ENCODE results near the gene RGS18. TPM values are rescaled to one million over a fixed set of nuclear protein-coding genes. Genes with fewer than 3 reads are reported as not detected.

RGS18 gene
- total RNA-seq (1 to 10 TPM; 6.8 to 8.1 TPM), polyA plus RNA-seq (10 to 100 TPM in 1 of 2 donors, 1 to 10 TPM in 1; 1.4 to 16.2 TPM)
- long read RNA-seq, donor 1, partial matches to known transcripts: 0 of 1 reads
- long read RNA-seq, donor 1, other reads (novel, unspliced or antisense): 0 of 1 reads
- long read RNA-seq, donor 2: 0 reads
- long read RNA-seq, donor 3, partial matches to known transcripts: 0 of 2 reads
- long read RNA-seq, donor 3, other reads (novel, unspliced or antisense): 0 of 2 reads
- long read RNA-seq, donor 4, partial matches to known transcripts: 0 of 1 reads
- long read RNA-seq, donor 4, other reads (novel, unspliced or antisense): 0 of 1 reads
- long read RNA-seq, donor 5, partial matches to known transcripts: 0 of 1 reads
- long read RNA-seq, donor 5, other reads (novel, unspliced or antisense): 0 of 1 reads

- no peaks in the 10 kb centered on the region for H3K36me3 ChIP-seq (ENCODE audit: control insufficient read depth in 4 of 4, insufficient read depth in 4 of 4, low read length in 4 of 4)
- ATAC-seq (ENCODE audit: insufficient read depth, low FRiP score) (no peak), DNase-seq (peak in 2 of 3 donors; percentile 26 to 44)
- no peaks in the 10 kb centered on the region for H3K27me3 ChIP-seq (ENCODE audit: control insufficient read depth in 3 of 3, insufficient read depth in 3 of 3, low read length in 2 of 3)
- H3K4me3 ChIP-seq: no peak within 1 kb of the TSS
- 19 to 33% methylated on average over 3 of the region's 3 CpGs for WGBS, 2 donors
- H3K27ac ChIP-seq (ENCODE audit: low read depth in 1 of 2, low read length in 1 of 2): no peak within 1 kb of the TSS
- no peaks in the 10 kb centered on the region for H3K4me1 ChIP-seq (ENCODE audit: control insufficient read depth in 5 of 5, insufficient read depth in 5 of 5, low read length in 5 of 5)
- no peak for TF ChIP-seq CTCF (IDR thresholded peaks at IDR 0.05; ENCODE audit: control extremely low read depth, extremely low read depth)
- peaks cover 0 to 2% (median 0%) of the 10 kb centered on the region in 4 donors for H3K9me3 ChIP-seq (ENCODE audit: control insufficient read depth in 4 of 4, insufficient read depth in 3 of 4, low read length in 3 of 4)
- no peak within 1 kb of the TSS for H3K9ac ChIP-seq (ENCODE audit: insufficient read depth in 1 of 2, low read length in 2 of 2)
Observed at GRCh38 chr1:192158181-192158580, at the start of gene RGS18. Gene RGS18 (plus strand): TSS chr1:192158462. CDS start chr1:192158638, 176 bp downstream.

- Histone ChIP-seq H3K4me3 (no peak overlapping the region), H3K9ac (ENCODE audit: insufficient read depth in 1 of 2, low read length in 2 of 2) (no peak overlapping the region), H3K4me1 (ENCODE audit: control insufficient read depth in 5 of 5, insufficient read depth in 5 of 5, low read length in 5 of 5) (peaks cover 0 to 5% (median 0%) of the 10 kb centered on the region in 5 donors), H3K27me3 (ENCODE audit: control insufficient read depth in 3 of 3, insufficient read depth in 3 of 3, low read length in 2 of 3) (peaks cover 0 to 9% (median 0%) of the 10 kb centered on the region in 3 donors), H3K36me3 (ENCODE audit: control insufficient read depth in 4 of 4, insufficient read depth in 4 of 4, low read length in 4 of 4) (no peaks in the 10 kb centered on the region), H3K27ac (ENCODE audit: low read depth in 1 of 2, low read length in 1 of 2) (no peak overlapping the region), H3K9me3 (ENCODE audit: control insufficient read depth in 4 of 4, insufficient read depth in 3 of 4, low read length in 3 of 4) (no peaks in the 10 kb centered on the region)
- ATAC-seq (ENCODE audit: insufficient read depth, low FRiP score): peak; percentile 47
- 79 to 90% methylated on average over 2 of the region's 2 CpGs for WGBS, 2 donors
- TF ChIP-seq CTCF (IDR thresholded peaks at IDR 0.05; ENCODE audit: control extremely low read depth, extremely low read depth): no peak
- peak; percentile 31 to 75 (median 34) for DNase-seq
Observed at GRCh38 chr1:192109576-192109975, 48.7 kb upstream of the RGS18 start.

DNA sequence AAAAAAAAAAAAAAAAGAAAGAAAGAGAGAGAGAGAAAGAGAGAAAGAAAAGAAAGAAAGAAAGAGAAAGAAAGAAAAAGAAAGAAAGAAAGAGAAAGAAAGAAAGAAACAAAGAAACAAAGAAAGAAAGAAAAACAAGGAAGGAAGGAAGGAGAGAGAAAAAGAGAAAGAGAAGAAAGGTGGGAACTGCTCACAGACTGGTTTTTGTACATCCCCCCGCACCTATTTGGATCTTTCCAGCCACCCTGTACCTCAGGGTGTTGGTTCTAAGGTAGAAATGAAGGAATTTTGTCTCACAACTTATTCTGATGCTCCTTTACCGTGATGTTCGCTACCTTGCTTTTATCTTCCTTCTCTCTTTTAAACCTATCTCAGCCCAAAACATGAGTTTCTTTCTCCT, 43.3 kb upstream of the RGS18 start:
- Histone ChIP-seq H3K9ac (ENCODE audit: insufficient read depth in 1 of 2, low read length in 2 of 2) (no peak overlapping the region), H3K36me3 (ENCODE audit: control insufficient read depth in 4 of 4, insufficient read depth in 4 of 4, low read length in 4 of 4) (no peaks in the 10 kb centered on the region), H3K4me3 (no peak overlapping the region), H3K9me3 (ENCODE audit: control insufficient read depth in 4 of 4, insufficient read depth in 3 of 4, low read length in 3 of 4) (no peaks in the 10 kb centered on the region), H3K27me3 (ENCODE audit: control insufficient read depth in 3 of 3, insufficient read depth in 3 of 3, low read length in 2 of 3) (peaks cover 0 to 5% (median 0%) of the 10 kb centered on the region in 3 donors), H3K4me1 (ENCODE audit: control insufficient read depth in 5 of 5, insufficient read depth in 5 of 5, low read length in 5 of 5) (no peaks in the 10 kb centered on the region), H3K27ac (ENCODE audit: low read depth in 1 of 2, low read length in 1 of 2) (no peak overlapping the region)
- TF ChIP-seq CTCF (IDR thresholded peaks at IDR 0.05; ENCODE audit: control extremely low read depth, extremely low read depth): no peak
- no peak for DNase-seq
- 89 to 90% methylated on average over 3 of the region's 3 CpGs for WGBS, 2 donors
- no peak for ATAC-seq (ENCODE audit: insufficient read depth, low FRiP score)

Data from lung (tissue), 16 donors.